ENCODE data around the gene PAIP2. TPM values are rescaled to one million over a fixed set of nuclear protein-coding genes. Genes with fewer than 3 reads are reported as not detected.
"Not testable (repeated sequence)": the region's sequence is repeated elsewhere in the genome, so short reads cannot be mapped to it uniquely, and the experiment has no call there.

Gene PAIP2
- total RNA-seq, 1 donor from 2014 or later = 27.6 TPM

DNA sequence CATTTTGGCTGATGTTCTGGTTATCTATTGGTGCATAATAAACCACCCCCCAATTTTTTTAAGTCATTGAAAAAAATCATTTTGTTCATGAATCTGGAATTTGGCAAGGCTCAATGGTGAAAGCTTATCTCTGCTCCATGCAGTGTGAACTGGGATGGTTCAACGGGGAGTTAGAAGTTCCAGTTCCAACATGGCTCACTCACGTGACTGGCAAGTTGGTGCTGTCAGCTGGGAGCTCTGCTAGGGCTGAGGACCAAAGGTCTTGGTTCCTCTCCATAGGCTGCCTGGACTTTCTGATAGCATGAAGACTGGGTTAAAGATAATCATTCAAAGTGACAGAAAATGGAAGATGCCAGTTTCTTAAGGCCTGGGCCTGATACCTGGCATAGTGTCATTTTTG is 65.3 kb downstream of the PAIP2 start:
- Histone ChIP-seq H3K27ac (no peak overlapping the region), H3K4me3 (no peak overlapping the region), H3K9me3 (no peaks in the 10 kb centered on the region), H3K27me3 (no peaks in the 10 kb centered on the region), H3K36me3 (no peaks in the 10 kb centered on the region), H3K4me1 (peaks cover 0 to 21% of the 10 kb centered on the region in 2 donors)
- TF ChIP-seq, protein P1, sequence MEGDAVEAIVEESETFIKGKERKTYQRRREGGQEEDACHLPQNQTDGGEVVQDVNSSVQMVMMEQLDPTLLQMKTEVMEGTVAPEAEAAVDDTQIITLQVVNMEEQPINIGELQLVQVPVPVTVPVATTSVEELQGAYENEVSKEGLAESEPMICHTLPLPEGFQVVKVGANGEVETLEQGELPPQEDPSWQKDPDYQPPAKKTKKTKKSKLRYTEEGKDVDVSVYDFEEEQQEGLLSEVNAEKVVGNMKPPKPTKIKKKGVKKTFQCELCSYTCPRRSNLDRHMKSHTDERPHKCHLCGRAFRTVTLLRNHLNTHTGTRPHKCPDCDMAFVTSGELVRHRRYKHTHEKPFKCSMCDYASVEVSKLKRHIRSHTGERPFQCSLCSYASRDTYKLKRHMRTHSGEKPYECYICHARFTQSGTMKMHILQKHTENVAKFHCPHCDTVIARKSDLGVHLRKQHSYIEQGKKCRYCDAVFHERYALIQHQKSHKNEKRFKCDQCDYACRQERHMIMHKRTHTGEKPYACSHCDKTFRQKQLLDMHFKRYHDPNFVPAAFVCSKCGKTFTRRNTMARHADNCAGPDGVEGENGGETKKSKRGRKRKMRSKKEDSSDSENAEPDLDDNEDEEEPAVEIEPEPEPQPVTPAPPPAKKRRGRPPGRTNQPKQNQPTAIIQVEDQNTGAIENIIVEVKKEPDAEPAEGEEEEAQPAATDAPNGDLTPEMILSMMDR (IDR thresholded peaks at IDR 0.05) = no peak
- intact Hi-C loops (cut with DNase I) = no loop called here
- DNase-seq (ENCODE audit: low spot score in 2 of 2) = peak in 1 of 2 donors; percentile 31

DNA sequence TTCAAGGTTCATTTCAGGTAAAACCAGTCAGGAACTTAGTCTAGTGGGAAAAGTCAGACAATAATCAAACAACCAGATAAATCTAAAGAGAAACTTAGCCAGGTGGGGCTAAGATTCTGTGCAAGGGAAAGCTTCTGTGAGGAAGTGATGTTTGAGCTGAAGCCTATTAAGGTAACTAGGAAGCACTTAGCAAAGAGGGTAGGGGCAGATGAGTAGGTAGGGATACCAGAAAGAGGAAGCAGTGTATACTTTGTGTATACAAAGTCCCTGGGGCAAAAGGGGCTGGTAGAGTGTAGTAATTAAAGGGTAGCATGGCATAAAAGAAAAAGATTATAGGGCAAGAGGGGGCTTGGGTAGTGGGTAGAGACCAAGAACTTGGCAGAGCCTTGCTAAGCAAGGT is 65.9 kb downstream of the PAIP2 start:
- peaks cover 0 to 2% of the 10 kb centered on the region in 2 donors for H3K36me3 ChIP-seq
- peaks cover 0 to 21% of the 10 kb centered on the region in 2 donors for H3K4me1 ChIP-seq
- no peak overlapping the region for H3K27ac ChIP-seq
- no peaks in the 10 kb centered on the region for H3K27me3 ChIP-seq
- H3K4me3 ChIP-seq = no peak overlapping the region
- peak in 1 of 2 donors; percentile 38 for DNase-seq (ENCODE audit: low spot score in 2 of 2)
- intact Hi-C loops (cut with DNase I) = no loop called here
- TF ChIP-seq, protein P1 (IDR thresholded peaks at IDR 0.05) = no peak
- H3K9me3 ChIP-seq = no peaks in the 10 kb centered on the region

DNA sequence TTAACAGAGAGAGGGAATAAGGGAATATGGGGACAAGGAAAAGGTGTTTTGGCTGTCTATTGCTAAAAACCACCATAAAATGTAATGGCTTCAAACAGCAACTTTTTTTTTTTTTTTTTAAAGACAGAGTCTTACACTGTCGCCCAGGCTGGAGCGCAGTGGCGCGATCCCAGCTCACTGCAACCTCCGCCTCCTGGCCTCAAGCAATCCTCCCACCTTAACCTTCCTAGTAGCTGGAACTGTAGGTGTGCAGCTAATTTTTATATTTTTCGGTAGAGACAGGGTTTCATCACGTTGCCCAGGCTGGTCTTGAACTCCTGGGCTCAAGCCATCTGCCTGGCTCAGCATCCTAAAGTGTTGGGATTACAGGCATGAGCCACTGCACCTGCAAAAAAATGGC is 66.5 kb downstream of the PAIP2 start:
- Histone ChIP-seq H3K4me1 (peaks cover 0 to 18% of the 10 kb centered on the region in 2 donors), H3K4me3 (no peak overlapping the region), H3K27ac (no peak overlapping the region), H3K36me3 (peaks cover 0 to 8% of the 10 kb centered on the region in 2 donors), H3K9me3 (no peaks in the 10 kb centered on the region), H3K27me3 (no peaks in the 10 kb centered on the region)
- TF ChIP-seq, protein P1 (IDR thresholded peaks at IDR 0.05) = no peak
- DNase-seq (ENCODE audit: low spot score in 2 of 2) = peak in 1 of 2 donors; percentile 3
- intact Hi-C loops (cut with DNase I) = no loop called here

DNA sequence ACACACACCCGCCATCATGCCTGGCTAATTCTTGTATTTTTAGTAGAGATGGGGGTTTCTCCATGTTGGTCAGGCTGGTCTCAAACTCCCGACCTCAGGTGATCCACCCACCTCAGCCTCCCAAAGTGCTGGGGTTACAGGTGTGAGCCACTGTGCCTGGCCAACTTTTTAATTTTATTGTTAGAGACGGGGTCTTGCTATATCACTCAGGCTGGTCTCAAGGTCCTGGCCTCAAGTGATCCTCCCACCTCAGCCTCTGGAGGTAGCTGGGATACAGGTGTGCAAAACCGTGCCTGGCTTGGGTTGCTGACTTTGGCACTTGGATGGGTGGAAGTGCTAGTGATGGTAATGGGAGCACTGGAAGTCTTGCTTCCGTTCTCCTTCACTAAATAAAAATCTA is 67.5 kb downstream of the PAIP2 start:
- peak in 1 of 2 donors; percentile 50 for DNase-seq (ENCODE audit: low spot score in 2 of 2)
- intact Hi-C loops (cut with DNase I); H3K4me3 ChIP-seq; H3K27ac ChIP-seq; H3K9me3 ChIP-seq; H3K27me3 ChIP-seq: not testable (repeated sequence)
- H3K4me1 ChIP-seq = peaks cover 0 to 14% of the 10 kb centered on the region in 2 donors
- peaks cover 0 to 10% of the 10 kb centered on the region in 2 donors for H3K36me3 ChIP-seq

DNA sequence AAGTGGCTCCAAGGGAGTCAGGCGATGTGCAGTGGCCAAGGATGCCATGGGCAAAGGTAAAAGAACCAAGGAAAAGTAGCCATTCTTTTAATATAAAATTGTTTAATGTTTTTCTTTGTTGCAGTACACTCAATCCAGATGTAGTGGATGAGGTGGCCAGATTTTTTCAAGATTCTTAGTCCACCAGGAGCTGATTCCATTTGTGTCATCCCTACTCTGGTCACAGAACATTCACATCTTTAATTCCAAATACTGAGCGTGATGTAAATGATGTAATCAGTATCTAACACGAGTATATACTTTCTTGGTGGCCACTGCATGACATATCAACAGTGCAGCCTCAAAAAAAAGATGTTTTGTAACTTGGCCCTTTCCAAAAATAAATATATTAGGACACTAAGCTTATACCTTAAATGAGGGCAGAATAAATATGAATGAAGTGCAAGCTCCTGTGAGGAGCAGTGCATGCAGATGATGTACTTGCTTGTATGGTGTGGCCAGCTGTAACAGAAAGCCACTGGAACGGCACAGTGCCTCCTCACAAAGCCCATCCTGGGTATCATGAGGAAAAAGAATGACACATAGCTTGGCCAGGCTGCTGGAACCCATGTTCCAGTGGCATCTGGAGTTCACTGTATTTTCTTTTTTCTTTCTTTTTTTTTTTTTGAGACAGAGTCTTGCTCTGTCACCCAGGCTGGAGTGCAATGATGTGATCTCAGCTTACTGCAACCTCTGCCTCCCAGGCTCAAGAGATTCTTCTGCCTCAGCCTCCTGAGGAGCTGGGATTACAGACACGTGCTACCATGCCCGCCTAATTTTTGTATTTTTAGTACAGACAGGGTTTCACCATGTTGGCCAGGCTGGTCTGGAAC is 68.7 kb downstream of the PAIP2 start:
- peaks cover 3 to 21% of the 10 kb centered on the region in 2 donors for H3K4me1 ChIP-seq
- H3K4me3 ChIP-seq = no peak overlapping the region
- H3K27me3 ChIP-seq = no peaks in the 10 kb centered on the region
- peak in 1 of 2 donors; percentile 55 for DNase-seq (ENCODE audit: low spot score in 2 of 2)
- peak overlapping the region; percentile 55 to 74 for H3K27ac ChIP-seq
- TF ChIP-seq, protein P1 (IDR thresholded peaks at IDR 0.05) = no peak
- intact Hi-C loops (cut with DNase I) = no loop called here
- peaks cover 0 to 10% of the 10 kb centered on the region in 2 donors for H3K36me3 ChIP-seq
- no peaks in the 10 kb centered on the region for H3K9me3 ChIP-seq
